Adrenal gland (tissue), 12 donors: Measurements from ENCODE around the gene PPIF. TPM values are rescaled to one million over a fixed set of nuclear protein-coding genes. Genes with fewer than 3 reads are reported as not detected.
"Not testable (repeated sequence)": the region's sequence is repeated elsewhere in the genome, so short reads cannot be mapped to it uniquely, and the experiment has no call there.

Experiments used
- DNase-seq, 7 donors: peaks; one replicate each; pipeline ENCODE4 v3.0.0-alpha.2; 2019 to 2020
- H3K27ac ChIP-seq, 5 donors: fragments of 200-600 bp; sonication (generic) in 4 of 5; 1 replicate in 3 of 5; 2 replicates in 2 of 5; pipeline versions ENCODE4 v1.5.1 to v1.8.0; 2016 to 2020; ENCODE audit warnings: mild to moderate bottlenecking in 1 of 5
- H3K27me3 ChIP-seq: fragments of 200-600 bp; 2 replicates; pipeline ENCODE4 v1.8.0; 2021
- H3K36me3 ChIP-seq, 2 donors: fragments of 200-600 bp; replicated peaks in 1 of 2; 1 replicate in 1 of 2; 2 replicates in 1 of 2; pipeline versions ENCODE4 v1.5.1 to v1.8.0; 2018 to 2022
- H3K4me1 ChIP-seq, 2 donors: fragments of 200-600 bp; replicated peaks in 1 of 2; 1 replicate in 1 of 2; 2 replicates in 1 of 2; pipeline versions ENCODE4 v1.5.1 to v1.8.0; 2018 to 2021
- H3K4me3 ChIP-seq, 4 donors: fragments of 200-600 bp; sonication (generic) in 3 of 4; one replicate each; pipeline ENCODE4 v1.5.1; 2016 to 2018
- H3K9me3 ChIP-seq, 3 donors: fragments of 200-600 bp; sonication (generic) in 1 of 3; replicated peaks in 1 of 3; 1 replicate in 2 of 3; 2 replicates in 1 of 3; pipeline versions ENCODE4 v1.5.1 to v1.8.0; 2016 to 2021
- CTCF ChIP-seq, 6 experiments: fragments of 450-650 bp in 4 of 6; fragments of 200-600 bp in 2 of 6; sonication (generic) in 1 of 6; IDR thresholded peaks; 1 replicate in 5 of 6; 2 replicates in 1 of 6; pipeline versions ENCODE4 v1.5.1 to v1.8.0; 2016 to 2021; ENCODE audit warnings: antibody characterized with exemption in 6 of 6, mild to moderate bottlenecking in 2 of 6, moderate library complexity in 1 of 6
- POLR2A ChIP-seq, 2 donors: fragments of 450-650 bp; IDR thresholded peaks; one replicate each; pipeline ENCODE4 v1.6.1; 2017; ENCODE audit warnings: antibody characterized with exemption in 2 of 2, mild to moderate bottlenecking in 2 of 2, moderate library complexity in 1 of 2
- WGBS, 4 donors: extraction: QIAGEN DNeasy Blood & Tissue Kit in 2 of 4; methylation state at CpG; one replicate each; pipeline versions ENCODE4 v1.1.5 to v1.1.7; 2013 to 2017; 5-methylcytosine and 5-hydroxymethylcytosine counted together
- intact Hi-C, 2 donors: fragments of 100-400 bp; cut with DNase I; formaldehyde crosslinking; loops; one replicate each; pipeline versions ENCODE4 v1.14.1 to v1.15.0; 2022 to 2023
- polyA plus RNA-seq, 3 donors: library from polyadenylated mRNA; stranded (reverse); fragments of 200-250 nt in 2 of 3; fragments of 350-450 nt in 1 of 3; fragmentation: Illumina TruSeq in 1 of 3; extraction: RNeasy Lipid Tissue Mini Kit (QIAGEN cat#74804) in 1 of 3; gene quantifications; one replicate each; pipeline ENCODE4 v1.2.3, GENCODE V29; 2013 to 2014
- total RNA-seq, 9 donors: library from RNA; depleted of rRNA in 4 of 9; stranded (reverse); fragments of >200 nt in 4 of 9; fragments of 120-200 nt in 1 of 9; fragmentation: NEBNext Ultra II Directional in 1 of 9; extraction: Animal tissue kit (Norgen Biotek cat#: 25700) in 1 of 9; gene quantifications; one replicate each; pipeline versions ENCODE4 v1.1.0 to v1.2.4, GENCODE V29; 2013 to 2023
- donor health status: healthy with polysubstance abuse.
- donor health status: Bipolar disorder and iron deficiency.
- donor health status: DM: yes; HTN: yes; CAD: no.
- donor health status: DM: no; HTN: no; CAD: no.
- donor health status: DM: no; HTN: no; CAD: no.
- donor health status: DM: yes; HTN: yes; CAD: no.

The PPIF gene
- total and polyA plus RNA-seq, 12 donors = 43.8 to 619 (median 216) TPM

- peak; percentile 73 to 94 (median 89) for DNase-seq
- peak overlapping the region in 4 of 5 donors; percentile 56 to 83 (median 66) for H3K27ac ChIP-seq
Observed at GRCh38 chr10:79335470-79336235, 11.6 kb upstream of the PPIF start.

GRCh38 chr10:79336276-79336675 lies 11.0 kb upstream of the PPIF start:
- no peak for DNase-seq
- intact Hi-C loops = no loop called here

More at GRCh38 chr10:79335470-79336235, 11.6 kb upstream of the PPIF start:
- peak in 1 of 2 donors; percentile 32 for TF ChIP-seq POLR2A (IDR thresholded peaks at IDR 0.05)
- TF ChIP-seq CTCF (IDR thresholded peaks at IDR 0.05) = no peak
- Histone ChIP-seq H3K36me3 (no peaks in the 10 kb centered on the region), H3K27me3 (no peaks in the 10 kb centered on the region), H3K4me1 (peaks cover 2 to 17% of the 10 kb centered on the region in 2 donors), H3K9me3 (no peaks in the 10 kb centered on the region), H3K4me3 (no peak overlapping the region)
- intact Hi-C loops = no loop called here
- WGBS, 4 donors = 38 to 57% (median 53%) methylated on average over 7 to 13 of the region's 13 CpGs

GRCh38 chr10:79336739-79337138 lies 10.5 kb upstream of the PPIF start:
- DNase-seq = peak in 1 of 7 donors; percentile 13
- no peaks in the 10 kb centered on the region for H3K9me3 ChIP-seq
- H3K27me3 ChIP-seq = no peaks in the 10 kb centered on the region
- intact Hi-C loops = no loop called here
- WGBS, 4 donors = 78 to 92% (median 80%) methylated on average over 6 to 7 of the region's 7 CpGs
- TF ChIP-seq CTCF (IDR thresholded peaks at IDR 0.05) = no peak
- TF ChIP-seq POLR2A (IDR thresholded peaks at IDR 0.05) = no peak
- peaks cover 8 to 22% of the 10 kb centered on the region in 2 donors for H3K4me1 ChIP-seq
- no peak overlapping the region for H3K4me3 ChIP-seq
- H3K27ac ChIP-seq = peak overlapping the region in 1 of 5 donors; percentile 83
- no peaks in the 10 kb centered on the region for H3K36me3 ChIP-seq

More at GRCh38 chr10:79336276-79336675, 11.0 kb upstream of the PPIF start:
- no peaks in the 10 kb centered on the region for H3K27me3 ChIP-seq
- H3K27ac ChIP-seq = peak overlapping the region in 4 of 5 donors; percentile 56 to 83 (median 66)
- no peaks in the 10 kb centered on the region for H3K9me3 ChIP-seq
- WGBS, 4 donors = 88 to 99% (median 96%) methylated on average over 3 of the region's 3 CpGs
- H3K4me1 ChIP-seq = peaks cover 8 to 21% of the 10 kb centered on the region in 2 donors
- TF ChIP-seq CTCF (IDR thresholded peaks at IDR 0.05) (no peak), POLR2A (IDR thresholded peaks at IDR 0.05) (no peak)
- no peaks in the 10 kb centered on the region for H3K36me3 ChIP-seq
- no peak overlapping the region for H3K4me3 ChIP-seq

- H3K36me3 ChIP-seq, DNase-seq, intact Hi-C loops, H3K27me3 ChIP-seq, H3K27ac ChIP-seq, H3K4me3 ChIP-seq, H3K9me3 ChIP-seq: not testable (repeated sequence)
- peaks cover 11 to 34% of the 10 kb centered on the region in 2 donors for H3K4me1 ChIP-seq
- WGBS, 4 donors = 84 to 100% (median 92%) methylated on average over 4 to 7 of the region's 11 CpGs
Observed at GRCh38 chr10:79337783-79338469, 9.3 kb upstream of the PPIF start.
